ENCODE data around the gene MTG2.

Gene MTG2

GRCh38 chr20:62195736-62196135 lies 12.9 kb downstream of the MTG2 start:
- Histone ChIP-seq H3K4me1 (ENCODE audit: control insufficient read depth, insufficient read depth, low read length, poor library complexity, severe bottlenecking) (no peaks in the 10 kb centered on the region), H3K27ac (ENCODE audit: insufficient read depth, low read length, poor library complexity, severe bottlenecking) (no peak overlapping the region), H3K4me3 (ENCODE audit: insufficient read depth, low read depth, low read length, poor library complexity, severe bottlenecking) (no peak overlapping the region), H3K27me3 (replicated peaks; ENCODE audit: control insufficient read depth, insufficient read depth, low read length, poor library complexity, severe bottlenecking) (no peaks in the 10 kb centered on the region), H3K36me3 (ENCODE audit: control insufficient read depth, insufficient read depth, low read length) (peaks cover 38% of the 10 kb centered on the region), H3K9me3 (ENCODE audit: control insufficient read depth, low read length) (no peaks in the 10 kb centered on the region)
- no peak for DNase-seq

DNA sequence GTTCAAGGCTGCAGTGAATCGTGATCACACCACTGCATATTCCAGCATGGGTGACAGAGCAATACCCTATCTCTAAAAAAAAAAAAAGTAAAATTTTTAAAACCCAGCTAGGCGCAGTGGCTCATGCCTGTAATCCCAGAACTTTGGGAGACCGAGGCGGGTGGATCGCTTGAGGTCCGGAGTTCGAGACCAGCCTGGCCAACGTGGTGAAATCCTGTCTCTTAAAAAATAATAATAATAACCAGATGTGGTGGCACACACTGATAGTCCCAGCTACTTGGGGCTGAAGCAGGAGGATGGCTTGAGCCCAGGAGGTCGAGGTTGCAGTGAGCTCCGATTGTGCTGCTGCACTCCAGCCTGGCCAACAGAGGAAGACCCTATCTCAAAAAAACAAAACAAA lies 13.5 kb downstream of the MTG2 start:
- Histone ChIP-seq H3K9me3 (ENCODE audit: control insufficient read depth, low read length) (no peaks in the 10 kb centered on the region), H3K4me3 (ENCODE audit: insufficient read depth, low read depth, low read length, poor library complexity, severe bottlenecking) (no peak overlapping the region), H3K4me1 (ENCODE audit: control insufficient read depth, insufficient read depth, low read length, poor library complexity, severe bottlenecking) (no peaks in the 10 kb centered on the region), H3K27ac (ENCODE audit: insufficient read depth, low read length, poor library complexity, severe bottlenecking) (no peak overlapping the region), H3K36me3 (ENCODE audit: control insufficient read depth, insufficient read depth, low read length) (peaks cover 44% of the 10 kb centered on the region), H3K27me3 (replicated peaks; ENCODE audit: control insufficient read depth, insufficient read depth, low read length, poor library complexity, severe bottlenecking) (no peaks in the 10 kb centered on the region)
- no peak for DNase-seq

GRCh38 chr20:62197311-62197710 lies 14.5 kb downstream of the MTG2 start:
- H3K36me3 ChIP-seq (ENCODE audit: control insufficient read depth, insufficient read depth, low read length) = peaks cover 52% of the 10 kb centered on the region

DNA sequence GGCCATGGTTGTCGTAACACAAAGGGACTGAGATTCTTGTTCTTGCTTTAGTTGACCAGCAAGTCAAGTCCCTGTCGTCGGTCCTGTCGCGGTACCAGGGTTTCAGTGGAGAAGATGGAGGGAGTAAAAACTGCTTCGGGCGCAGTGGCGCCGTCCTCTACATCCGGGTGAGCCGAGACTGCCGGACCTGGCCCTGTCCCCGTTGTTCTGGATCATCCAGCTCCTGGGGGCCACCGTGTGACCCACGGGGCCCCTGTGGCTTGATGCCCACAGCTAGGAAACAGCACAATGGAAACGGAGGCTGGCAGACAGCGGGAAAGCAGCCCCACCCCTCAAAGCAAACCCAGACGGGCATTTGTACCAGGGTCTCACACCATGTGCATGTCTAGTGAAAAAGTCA lies 15.0 kb downstream of the MTG2 start:
- Histone ChIP-seq H3K4me1 (ENCODE audit: control insufficient read depth, insufficient read depth, low read length, poor library complexity, severe bottlenecking) (no peaks in the 10 kb centered on the region), H3K36me3 (ENCODE audit: control insufficient read depth, insufficient read depth, low read length) (peaks cover 52% of the 10 kb centered on the region), H3K27me3 (replicated peaks; ENCODE audit: control insufficient read depth, insufficient read depth, low read length, poor library complexity, severe bottlenecking) (no peaks in the 10 kb centered on the region), H3K9me3 (ENCODE audit: control insufficient read depth, low read length) (no peaks in the 10 kb centered on the region), H3K27ac (ENCODE audit: insufficient read depth, low read length, poor library complexity, severe bottlenecking) (no peak overlapping the region), H3K4me3 (ENCODE audit: insufficient read depth, low read depth, low read length, poor library complexity, severe bottlenecking) (no peak overlapping the region)
- DNase-seq = no peak

More at GRCh38 chr20:62197311-62197710, 14.5 kb downstream of the MTG2 start:
- H3K4me1 ChIP-seq (ENCODE audit: control insufficient read depth, insufficient read depth, low read length, poor library complexity, severe bottlenecking) = no peaks in the 10 kb centered on the region
- H3K27me3 ChIP-seq (replicated peaks; ENCODE audit: control insufficient read depth, insufficient read depth, low read length, poor library complexity, severe bottlenecking) = no peaks in the 10 kb centered on the region
- H3K9me3 ChIP-seq (ENCODE audit: control insufficient read depth, low read length) = no peaks in the 10 kb centered on the region
- no peak overlapping the region for H3K4me3 ChIP-seq (ENCODE audit: insufficient read depth, low read depth, low read length, poor library complexity, severe bottlenecking)
- no peak overlapping the region for H3K27ac ChIP-seq (ENCODE audit: insufficient read depth, low read length, poor library complexity, severe bottlenecking)
- no peak for DNase-seq

DNA sequence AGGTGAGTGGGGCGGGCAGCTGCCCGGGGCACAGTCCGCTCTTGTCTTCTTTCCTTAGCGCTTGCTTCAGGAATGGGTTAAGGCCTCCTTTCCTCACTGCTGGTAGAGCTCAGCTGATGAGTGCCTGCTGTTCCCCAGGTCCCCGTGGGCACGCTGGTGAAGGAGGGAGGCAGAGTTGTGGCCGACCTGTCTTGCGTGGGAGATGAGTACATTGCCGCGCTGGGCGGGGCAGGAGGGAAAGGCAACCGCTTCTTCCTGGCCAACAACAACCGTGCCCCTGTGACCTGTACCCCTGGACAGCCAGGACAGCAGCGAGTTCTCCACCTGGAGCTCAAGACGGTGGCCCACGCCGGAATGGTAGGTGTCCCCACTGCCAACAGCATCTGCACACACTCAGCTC lies 15.7 kb downstream of the MTG2 start:
- peaks cover 51% of the 10 kb centered on the region for H3K36me3 ChIP-seq (ENCODE audit: control insufficient read depth, insufficient read depth, low read length)
- H3K4me1 ChIP-seq (ENCODE audit: control insufficient read depth, insufficient read depth, low read length, poor library complexity, severe bottlenecking) = no peaks in the 10 kb centered on the region
- no peaks in the 10 kb centered on the region for H3K27me3 ChIP-seq (replicated peaks; ENCODE audit: control insufficient read depth, insufficient read depth, low read length, poor library complexity, severe bottlenecking)
- no peak overlapping the region for H3K4me3 ChIP-seq (ENCODE audit: insufficient read depth, low read depth, low read length, poor library complexity, severe bottlenecking)
- DNase-seq = no peak
- H3K27ac ChIP-seq (ENCODE audit: insufficient read depth, low read length, poor library complexity, severe bottlenecking) = no peak overlapping the region
- no peaks in the 10 kb centered on the region for H3K9me3 ChIP-seq (ENCODE audit: control insufficient read depth, low read length)

DNA sequence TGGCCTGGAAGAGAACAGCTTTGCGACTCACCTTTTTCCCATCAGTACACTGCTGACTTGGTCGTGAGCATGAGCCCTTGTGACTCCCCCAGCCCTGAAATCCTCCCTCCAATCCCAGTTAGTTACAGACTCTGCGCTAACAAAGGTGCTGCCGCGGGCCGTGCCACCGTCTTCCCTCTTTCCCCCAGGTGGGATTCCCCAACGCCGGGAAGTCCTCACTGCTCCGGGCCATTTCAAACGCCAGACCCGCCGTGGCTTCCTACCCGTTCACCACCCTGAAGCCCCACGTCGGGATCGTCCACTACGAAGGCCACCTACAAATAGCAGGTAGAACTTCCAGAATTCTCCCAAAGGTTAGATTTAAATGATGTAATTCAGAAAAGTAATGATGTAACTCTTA lies 16.1 kb downstream of the MTG2 start:
- no peak overlapping the region for H3K27ac ChIP-seq (ENCODE audit: insufficient read depth, low read length, poor library complexity, severe bottlenecking)
- no peaks in the 10 kb centered on the region for H3K9me3 ChIP-seq (ENCODE audit: control insufficient read depth, low read length)
- no peaks in the 10 kb centered on the region for H3K4me1 ChIP-seq (ENCODE audit: control insufficient read depth, insufficient read depth, low read length, poor library complexity, severe bottlenecking)
- H3K36me3 ChIP-seq (ENCODE audit: control insufficient read depth, insufficient read depth, low read length) = peaks cover 50% of the 10 kb centered on the region
- no peak overlapping the region for H3K4me3 ChIP-seq (ENCODE audit: insufficient read depth, low read depth, low read length, poor library complexity, severe bottlenecking)
- H3K27me3 ChIP-seq (replicated peaks; ENCODE audit: control insufficient read depth, insufficient read depth, low read length, poor library complexity, severe bottlenecking) = no peaks in the 10 kb centered on the region
- DNase-seq = no peak

GRCh38 chr20:62200491-62201172 lies 17.8 kb downstream of the MTG2 start:
- Histone ChIP-seq H3K27ac (ENCODE audit: insufficient read depth, low read length, poor library complexity, severe bottlenecking) (no peak overlapping the region), H3K4me1 (ENCODE audit: control insufficient read depth, insufficient read depth, low read length, poor library complexity, severe bottlenecking) (no peaks in the 10 kb centered on the region), H3K9me3 (ENCODE audit: control insufficient read depth, low read length) (no peaks in the 10 kb centered on the region), H3K4me3 (ENCODE audit: insufficient read depth, low read depth, low read length, poor library complexity, severe bottlenecking) (no peak overlapping the region), H3K36me3 (ENCODE audit: control insufficient read depth, insufficient read depth, low read length) (peaks cover 47% of the 10 kb centered on the region), H3K27me3 (replicated peaks; ENCODE audit: control insufficient read depth, insufficient read depth, low read length, poor library complexity, severe bottlenecking) (no peaks in the 10 kb centered on the region)
- no peak for DNase-seq

DNA sequence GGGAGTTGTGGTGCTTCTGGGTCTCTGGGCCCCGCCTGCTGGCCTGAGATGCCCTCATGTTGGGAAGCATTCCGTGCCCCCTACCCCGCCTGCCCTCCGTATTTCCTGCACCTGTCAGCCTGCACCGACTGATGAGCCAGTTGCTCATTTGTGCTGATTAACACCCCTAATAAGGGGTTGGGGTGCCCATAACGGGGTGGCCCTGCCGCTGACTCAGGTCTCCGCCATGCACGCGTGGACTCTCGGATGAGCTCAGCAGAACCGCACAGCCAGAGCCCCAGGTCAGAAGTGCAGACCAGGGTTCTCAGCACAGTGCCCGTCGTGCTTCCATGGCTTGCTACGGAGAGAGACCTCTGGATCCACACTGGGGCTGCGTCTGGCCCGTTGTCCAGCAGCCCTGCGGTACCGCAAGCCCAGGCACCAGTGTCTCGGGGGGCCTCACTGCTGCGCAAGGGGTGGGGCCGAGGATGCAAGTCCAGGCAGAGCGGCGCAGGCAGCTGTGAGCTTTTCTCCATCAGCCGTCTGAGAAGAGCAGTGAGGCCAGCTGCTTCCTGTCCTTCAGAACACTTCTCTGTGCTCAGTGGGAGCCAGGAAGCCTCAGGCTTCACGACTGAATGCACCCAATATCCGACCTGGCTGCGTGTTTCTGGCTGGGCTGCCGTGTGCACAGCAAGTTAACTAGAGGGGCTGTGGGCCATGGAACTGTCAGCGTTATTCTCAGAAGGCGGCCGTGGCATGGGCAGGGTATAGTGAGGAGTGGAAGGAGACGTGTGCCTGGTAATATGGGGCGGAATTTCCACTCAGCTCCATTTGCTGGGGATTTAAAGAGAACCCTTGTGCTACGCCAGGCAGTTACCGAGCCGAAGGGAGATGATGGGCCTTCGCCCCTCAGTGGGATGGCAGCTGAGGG lies 18.6 kb downstream of the MTG2 start:
- no peaks in the 10 kb centered on the region for H3K27me3 ChIP-seq (replicated peaks; ENCODE audit: control insufficient read depth, insufficient read depth, low read length, poor library complexity, severe bottlenecking)
- DNase-seq = no peak
- no peak overlapping the region for H3K4me3 ChIP-seq (ENCODE audit: insufficient read depth, low read depth, low read length, poor library complexity, severe bottlenecking)
- no peak overlapping the region for H3K27ac ChIP-seq (ENCODE audit: insufficient read depth, low read length, poor library complexity, severe bottlenecking)
- H3K4me1 ChIP-seq (ENCODE audit: control insufficient read depth, insufficient read depth, low read length, poor library complexity, severe bottlenecking) = no peaks in the 10 kb centered on the region
- peaks cover 40% of the 10 kb centered on the region for H3K36me3 ChIP-seq (ENCODE audit: control insufficient read depth, insufficient read depth, low read length)
- H3K9me3 ChIP-seq (ENCODE audit: control insufficient read depth, low read length) = no peaks in the 10 kb centered on the region

DNA sequence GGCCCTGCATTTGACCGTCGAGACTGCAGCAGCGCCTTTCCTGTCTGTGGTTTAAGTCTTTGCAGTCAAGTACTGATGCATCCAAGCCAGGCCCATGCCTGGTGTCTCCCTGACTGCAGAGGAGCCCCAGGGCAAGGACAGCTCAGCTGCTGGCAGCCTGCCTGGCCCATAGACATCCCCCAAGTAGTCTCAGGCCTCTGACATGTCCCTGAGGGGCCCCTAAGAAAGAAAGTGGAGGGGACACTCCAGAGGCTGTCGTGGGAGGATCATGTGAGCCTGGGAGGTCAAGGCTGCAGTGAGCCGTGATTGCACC lies 19.2 kb downstream of the MTG2 start:
- H3K36me3 ChIP-seq (ENCODE audit: control insufficient read depth, insufficient read depth, low read length) = peaks cover 40% of the 10 kb centered on the region
- no peaks in the 10 kb centered on the region for H3K27me3 ChIP-seq (replicated peaks; ENCODE audit: control insufficient read depth, insufficient read depth, low read length, poor library complexity, severe bottlenecking)
- no peak overlapping the region for H3K27ac ChIP-seq (ENCODE audit: insufficient read depth, low read length, poor library complexity, severe bottlenecking)
- no peaks in the 10 kb centered on the region for H3K4me1 ChIP-seq (ENCODE audit: control insufficient read depth, insufficient read depth, low read length, poor library complexity, severe bottlenecking)
- DNase-seq = no peak
- H3K4me3 ChIP-seq (ENCODE audit: insufficient read depth, low read depth, low read length, poor library complexity, severe bottlenecking) = no peak overlapping the region
- H3K9me3 ChIP-seq (ENCODE audit: control insufficient read depth, low read length) = no peaks in the 10 kb centered on the region

- Histone ChIP-seq H3K4me3 (ENCODE audit: insufficient read depth, low read depth, low read length, poor library complexity, severe bottlenecking) (no peak overlapping the region), H3K9me3 (ENCODE audit: control insufficient read depth, low read length) (no peaks in the 10 kb centered on the region), H3K4me1 (ENCODE audit: control insufficient read depth, insufficient read depth, low read length, poor library complexity, severe bottlenecking) (no peaks in the 10 kb centered on the region), H3K27ac (ENCODE audit: insufficient read depth, low read length, poor library complexity, severe bottlenecking) (no peak overlapping the region), H3K36me3 (ENCODE audit: control insufficient read depth, insufficient read depth, low read length) (peaks cover 37% of the 10 kb centered on the region), H3K27me3 (replicated peaks; ENCODE audit: control insufficient read depth, insufficient read depth, low read length, poor library complexity, severe bottlenecking) (no peaks in the 10 kb centered on the region)
- DNase-seq = no peak
These were observed 20.0 kb downstream of the MTG2 start for GRCh38 chr20:62202676-62203377.

Data from effector memory CD4-positive, alpha-beta T cell (primary cell).